IPS-15b (cell line): Measurements from ENCODE around the gene UROC1.
"Not testable (repeated sequence)": the region's sequence is repeated elsewhere in the genome, so short reads cannot be mapped to it uniquely, and the experiment has no call there.

Experiments used
- H3K27me3 ChIP-seq: one replicate; pipeline ENCODE4 v1.6.1; 2013; ENCODE audit warnings: low read length; ENCODE audit not compliant: control insufficient read depth, insufficient read depth
- H3K36me3 ChIP-seq: one replicate; pipeline ENCODE4 v1.6.1; 2013; ENCODE audit warnings: low read length; ENCODE audit not compliant: control insufficient read depth, insufficient read depth
- H3K4me1 ChIP-seq: one replicate; pipeline ENCODE4 v1.6.1; 2013; ENCODE audit warnings: mild to moderate bottlenecking, low read length; ENCODE audit not compliant: control insufficient read depth, insufficient read depth
- H3K4me3 ChIP-seq: one replicate; pipeline ENCODE4 v1.5.1; 2013; ENCODE audit warnings: low read depth, low read length
- H3K9ac ChIP-seq: one replicate; pipeline ENCODE4 v1.6.1; 2013; ENCODE audit warnings: low read depth, mild to moderate bottlenecking, low read length
- H3K9me3 ChIP-seq: one replicate; pipeline ENCODE4 v1.6.1; 2013; ENCODE audit warnings: mild to moderate bottlenecking, low read length; ENCODE audit not compliant: control insufficient read depth, insufficient read depth

Gene UROC1

GRCh38 chr3:126537116-126537729 is 19.6 kb upstream of the UROC1 start:
- no peaks in the 10 kb centered on the region for H3K9me3 ChIP-seq
- no peak overlapping the region for H3K4me3 ChIP-seq
- H3K9ac ChIP-seq = no peak overlapping the region
- no peaks in the 10 kb centered on the region for H3K4me1 ChIP-seq
- H3K27me3 ChIP-seq = no peaks in the 10 kb centered on the region
- H3K36me3 ChIP-seq = no peaks in the 10 kb centered on the region

DNA sequence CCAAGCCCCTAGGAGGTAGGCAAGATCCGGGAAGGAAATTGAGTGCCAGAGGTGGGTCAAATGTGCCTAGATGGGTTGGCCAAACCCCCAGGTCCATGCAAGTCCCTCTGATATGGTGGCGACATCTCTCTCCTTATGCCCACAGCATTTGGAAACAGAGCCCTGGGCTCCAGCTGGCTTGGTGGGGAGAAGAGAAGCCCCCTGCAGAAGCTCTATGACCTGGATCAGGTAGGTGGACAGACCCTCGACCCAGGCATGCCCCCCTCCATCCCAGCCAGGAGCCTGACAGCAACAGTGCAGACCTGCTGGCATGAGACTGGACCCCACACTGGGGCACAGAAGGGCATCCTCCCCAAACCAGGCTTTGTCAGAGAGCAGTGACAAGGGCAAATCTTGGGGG is 18.6 kb upstream of the UROC1 start:
- H3K36me3 ChIP-seq = no peaks in the 10 kb centered on the region
- no peaks in the 10 kb centered on the region for H3K27me3 ChIP-seq
- no peak overlapping the region for H3K4me3 ChIP-seq
- H3K9me3 ChIP-seq = no peaks in the 10 kb centered on the region
- H3K9ac ChIP-seq = no peak overlapping the region
- H3K4me1 ChIP-seq = no peaks in the 10 kb centered on the region

GRCh38 chr3:126535636-126536035 is 18.1 kb upstream of the UROC1 start:
- Histone ChIP-seq H3K4me3 (no peak overlapping the region), H3K9ac (no peak overlapping the region), H3K36me3 (no peaks in the 10 kb centered on the region), H3K4me1 (no peaks in the 10 kb centered on the region), H3K27me3 (no peaks in the 10 kb centered on the region), H3K9me3 (no peaks in the 10 kb centered on the region)

GRCh38 chr3:126534716-126535115 is 17.1 kb upstream of the UROC1 start:
- not testable (repeated sequence) for H3K4me1 ChIP-seq, H3K4me3 ChIP-seq, H3K9ac ChIP-seq, H3K27me3 ChIP-seq, H3K9me3 ChIP-seq, H3K36me3 ChIP-seq

DNA sequence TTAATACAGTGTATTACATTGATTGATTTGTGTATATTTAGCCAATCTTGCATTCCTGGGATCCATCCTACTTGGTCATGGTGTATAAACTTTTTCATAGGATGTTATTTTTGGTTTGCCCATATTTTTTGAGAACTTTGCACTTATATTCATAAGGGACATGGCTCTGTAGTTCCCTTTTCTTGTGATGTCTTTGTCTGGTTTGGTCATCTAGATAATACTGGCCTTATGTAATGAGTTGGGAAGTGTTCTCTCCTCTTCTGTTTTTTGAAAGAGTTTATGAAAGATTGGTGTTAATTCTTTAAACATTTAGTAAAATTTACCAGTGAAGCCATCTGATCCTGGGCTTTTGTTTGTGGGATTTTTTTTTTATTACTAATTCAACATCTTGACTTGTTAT is 15.9 kb upstream of the UROC1 start:
- Histone ChIP-seq H3K9me3 (no peaks in the 10 kb centered on the region), H3K36me3 (no peaks in the 10 kb centered on the region), H3K9ac (no peak overlapping the region), H3K4me3 (no peak overlapping the region), H3K27me3 (no peaks in the 10 kb centered on the region), H3K4me1 (no peaks in the 10 kb centered on the region)

GRCh38 chr3:126531051-126531330 is 13.4 kb upstream of the UROC1 start:
- Histone ChIP-seq H3K9me3 (no peaks in the 10 kb centered on the region), H3K27me3 (no peaks in the 10 kb centered on the region), H3K4me3 (no peak overlapping the region), H3K36me3 (no peaks in the 10 kb centered on the region), H3K9ac (no peak overlapping the region), H3K4me1 (no peaks in the 10 kb centered on the region)

GRCh38 chr3:126530171-126531050 is 12.8 kb upstream of the UROC1 start:
- Histone ChIP-seq H3K9me3 (no peaks in the 10 kb centered on the region), H3K9ac (no peak overlapping the region), H3K4me1 (no peaks in the 10 kb centered on the region)

GRCh38 chr3:126529585-126530170 is 12.1 kb upstream of the UROC1 start:
- Histone ChIP-seq H3K9ac (no peak overlapping the region), H3K4me1 (no peaks in the 10 kb centered on the region), H3K4me3 (no peak overlapping the region), H3K9me3 (no peaks in the 10 kb centered on the region), H3K36me3 (no peaks in the 10 kb centered on the region), H3K27me3 (peaks cover 7% of the 10 kb centered on the region)

More at GRCh38 chr3:126530171-126531050, 12.8 kb upstream of the UROC1 start:
- Histone ChIP-seq H3K4me3 (no peak overlapping the region), H3K27me3 (peaks cover 4% of the 10 kb centered on the region), H3K36me3 (no peaks in the 10 kb centered on the region)

DNA sequence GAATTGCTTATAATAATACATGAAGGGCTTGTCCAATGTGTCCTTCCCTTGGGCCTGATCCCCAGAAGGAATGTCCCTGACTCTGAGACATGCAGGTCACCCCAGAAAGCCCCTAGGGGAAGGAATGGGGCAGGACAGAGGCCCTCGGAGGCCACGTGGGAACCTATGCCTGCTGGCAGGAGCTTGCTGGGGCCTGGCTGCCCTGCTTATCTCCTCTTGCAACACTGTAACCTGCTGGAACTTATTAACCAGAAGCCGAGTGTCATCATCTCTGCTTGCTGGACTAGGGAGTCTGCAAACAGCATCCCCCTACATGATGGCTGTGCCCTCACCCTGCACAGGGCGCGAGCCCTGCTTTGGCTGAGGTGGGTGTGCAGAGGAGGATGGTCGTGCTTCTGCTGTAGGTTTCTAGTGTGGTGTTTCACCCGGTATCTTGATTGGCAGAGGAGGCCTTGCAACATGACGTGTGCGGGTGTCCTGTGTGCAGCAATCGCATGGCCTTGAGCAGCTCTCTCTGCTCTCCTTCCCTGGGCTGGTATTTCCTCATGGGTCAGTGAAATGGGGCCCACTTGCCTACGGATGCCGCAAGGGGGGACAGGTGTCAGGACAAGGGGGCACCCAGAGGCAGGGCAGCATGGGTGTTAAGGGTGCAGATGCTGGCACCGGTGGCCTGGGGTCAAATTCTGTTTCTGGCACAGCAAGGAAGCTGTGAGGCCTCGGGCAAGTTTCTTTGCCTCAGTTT is 11.4 kb upstream of the UROC1 start:
- H3K9me3 ChIP-seq = no peaks in the 10 kb centered on the region
- no peaks in the 10 kb centered on the region for H3K4me1 ChIP-seq
- no peak overlapping the region for H3K9ac ChIP-seq
- H3K36me3 ChIP-seq = no peaks in the 10 kb centered on the region
- peaks cover 7% of the 10 kb centered on the region for H3K27me3 ChIP-seq
- H3K4me3 ChIP-seq = no peak overlapping the region

- Histone ChIP-seq H3K27me3 (peaks cover 11% of the 10 kb centered on the region), H3K36me3 (no peaks in the 10 kb centered on the region), H3K4me3 (no peak overlapping the region), H3K4me1 (peaks cover 2% of the 10 kb centered on the region), H3K9me3 (no peaks in the 10 kb centered on the region), H3K9ac (no peak overlapping the region)
Measured at GRCh38 chr3:126528419-126528799, 10.8 kb upstream of the UROC1 start.

DNA sequence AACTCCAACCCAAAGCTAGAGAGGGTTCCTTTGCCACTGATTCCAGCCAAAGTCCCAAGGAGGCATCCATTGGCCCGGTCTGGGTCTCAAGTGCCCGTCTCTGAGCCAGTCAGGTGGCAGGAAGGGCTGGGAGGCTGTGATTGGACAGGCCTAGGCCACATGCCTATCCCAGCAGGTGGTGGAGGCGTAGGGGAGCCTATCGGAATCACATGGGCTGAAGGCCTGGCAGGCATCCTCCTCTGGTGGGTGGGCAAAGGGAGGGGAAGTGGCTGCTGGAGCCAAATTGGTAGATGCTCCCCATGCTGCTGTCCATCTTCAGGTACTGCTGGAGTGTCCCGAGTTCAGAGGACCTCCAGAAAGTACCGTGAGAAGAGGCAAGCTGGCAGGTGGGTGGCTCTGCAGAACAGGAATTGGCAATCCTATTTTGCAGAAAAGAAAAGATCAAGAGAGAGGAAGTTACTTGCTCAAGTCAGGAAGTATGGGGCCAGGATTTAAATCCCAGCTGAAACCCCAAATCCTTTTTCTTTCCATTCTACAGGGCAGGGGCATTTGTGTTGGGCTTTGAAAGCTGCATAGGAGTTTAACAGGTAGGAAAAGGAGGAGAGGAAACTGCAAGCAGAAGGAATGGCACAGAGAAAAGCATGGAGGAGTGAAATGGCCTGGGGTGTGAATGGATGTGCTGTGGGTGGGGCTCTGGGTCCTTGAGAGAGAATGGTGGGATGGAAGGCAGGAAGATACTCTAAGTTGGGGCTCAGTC is 10.1 kb upstream of the UROC1 start:
- Histone ChIP-seq H3K9me3 (no peaks in the 10 kb centered on the region), H3K4me1 (peaks cover 2% of the 10 kb centered on the region), H3K9ac (no peak overlapping the region), H3K4me3 (no peak overlapping the region), H3K36me3 (no peaks in the 10 kb centered on the region), H3K27me3 (peaks cover 18% of the 10 kb centered on the region)
